Ovary (tissue), 9 donors: ENCODE measurements around the gene RIOX2. TPM values are rescaled to one million over a fixed set of nuclear protein-coding genes. Genes with fewer than 3 reads are reported as not detected.

Source experiments
- DNase-seq, 5 donors: peaks; one replicate each; pipeline ENCODE4 v3.0.0-alpha.2; 2019 to 2020
- H3K27ac ChIP-seq, 2 donors: fragments of 200-600 bp; one replicate each; pipeline versions ENCODE4 v1.5.1 to v1.8.0; 2019 to 2022
- H3K27me3 ChIP-seq: fragments of 200-600 bp; one replicate; pipeline ENCODE4 v1.8.0; 2022
- H3K36me3 ChIP-seq: fragments of 200-600 bp; sonication (generic); one replicate; pipeline ENCODE4 v1.5.1; 2019
- H3K4me1 ChIP-seq: one replicate; pipeline ENCODE4 v1.8.1; 2013; ENCODE audit warnings: mild to moderate bottlenecking, moderate library complexity; ENCODE audit not compliant: insufficient read depth
- H3K4me3 ChIP-seq: fragments of 200-600 bp; sonication (generic); one replicate; pipeline ENCODE4 v1.5.1; 2017
- H3K9me3 ChIP-seq, 2 donors: fragments of 200-600 bp in 1 of 2; sonication (generic) in 1 of 2; one replicate each; pipeline versions ENCODE4 v1.5.1 to v1.8.1; 2013 to 2019; ENCODE audit warnings: mild to moderate bottlenecking in 1 of 2, moderate library complexity in 1 of 2
- EP300 ChIP-seq: sonication (generic); formaldehyde crosslinking; IDR thresholded peaks from one replicate; pipeline ENCODE4 v1.6.1; 2017; ENCODE audit warnings: antibody characterized with exemption
- POLR2A ChIP-seq: fragments of 450-650 bp; IDR thresholded peaks from one replicate; pipeline ENCODE4 v1.6.1; 2017; ENCODE audit warnings: antibody characterized with exemption, mild to moderate bottlenecking, moderate library complexity
- WGBS, 3 donors: extraction: QIAGEN DNeasy Blood & Tissue Kit in 1 of 3; methylation state at CpG; one replicate each; pipeline versions ENCODE4 v1.1.5 to v1.1.7; 2013 to 2017; 5-methylcytosine and 5-hydroxymethylcytosine counted together
- intact Hi-C, 4 donors: fragments of 100-400 bp; cut with DNase I; formaldehyde crosslinking; loops; one replicate each; pipeline versions ENCODE4 v1.11.0 to v1.15.1; 2022 to 2023
- polyA plus RNA-seq, 2 donors: library from polyadenylated mRNA; stranded (reverse); fragments of 200-250 nt in 1 of 2; fragments of 350-450 nt in 1 of 2; fragmentation: Illumina TruSeq in 1 of 2; extraction: RNeasy Lipid Tissue Mini Kit (QIAGEN cat#74804) in 1 of 2; gene quantifications; one replicate each; pipeline ENCODE4 v1.2.3, GENCODE V29; 2013 to 2014
- total RNA-seq, 7 donors: library from RNA; depleted of rRNA in 2 of 7; stranded (reverse); fragments of >200 nt in 2 of 7; fragmentation: NEBNext Ultra II Directional in 3 of 7; extraction: Animal tissue kit (Norgen Biotek cat#: 25700) in 3 of 7; gene quantifications; one replicate each; pipeline versions ENCODE4 v1.1.0 to v1.2.4, GENCODE V29; 2016 to 2023
- TF ChIP-seq, protein P1 (sequence below), 3 donors: fragments of 450-650 bp in 2 of 3; fragments of 200-600 bp in 1 of 3; IDR thresholded peaks; one replicate each; pipeline versions ENCODE4 v1.5.1 to v1.8.0; 2016 to 2022; ENCODE audit warnings: antibody characterized with exemption in 3 of 3, mild to moderate bottlenecking in 1 of 3
- donor health status: DM: no; HTN: no; CAD: no; lungs with moderate emphysema.
- donor health status: DM: no; HTN: no; CAD: no.
- donor health status: Bipolar disorder and iron deficiency.
- donor health status: DM: yes; HTN: yes; CAD: no.
- donor health status: DM: no; HTN: no; CAD: no.
- donor health status: DM: yes; HTN: yes; CAD: no.

RIOX2 gene
- total and polyA plus RNA-seq, 9 donors, result 10.3 to 36.7 (median 22.7) TPM

DNA sequence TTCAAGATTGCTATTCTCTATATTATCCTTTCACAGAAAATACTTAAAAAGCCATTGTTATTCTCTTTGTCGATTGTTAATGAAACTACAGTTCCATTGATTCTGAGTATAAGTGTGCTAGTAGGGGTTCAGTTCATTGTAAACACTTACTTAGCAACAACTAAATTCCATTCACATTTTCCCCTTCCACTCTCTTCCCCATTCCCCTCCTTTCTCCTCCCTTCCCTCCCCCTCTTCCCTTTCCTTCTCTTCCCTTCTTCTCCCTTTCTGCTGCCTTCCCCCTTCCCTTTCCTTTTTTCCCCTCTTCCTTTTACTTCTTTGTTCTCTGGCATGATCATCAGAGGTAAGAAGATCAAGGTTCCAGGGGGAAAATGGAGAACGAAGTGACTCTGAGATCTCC lies 21.3 kb upstream of the RIOX2 start:
- Histone ChIP-seq H3K36me3 (no peaks in the 10 kb centered on the region), H3K27ac (no peak overlapping the region), H3K4me3 (no peak overlapping the region), H3K27me3 (no peaks in the 10 kb centered on the region), H3K4me1 (no peaks in the 10 kb centered on the region), H3K9me3 (no peaks in the 10 kb centered on the region)
- TF ChIP-seq EP300 (no peak), POLR2A (no peak)
- TF ChIP-seq, protein P1, sequence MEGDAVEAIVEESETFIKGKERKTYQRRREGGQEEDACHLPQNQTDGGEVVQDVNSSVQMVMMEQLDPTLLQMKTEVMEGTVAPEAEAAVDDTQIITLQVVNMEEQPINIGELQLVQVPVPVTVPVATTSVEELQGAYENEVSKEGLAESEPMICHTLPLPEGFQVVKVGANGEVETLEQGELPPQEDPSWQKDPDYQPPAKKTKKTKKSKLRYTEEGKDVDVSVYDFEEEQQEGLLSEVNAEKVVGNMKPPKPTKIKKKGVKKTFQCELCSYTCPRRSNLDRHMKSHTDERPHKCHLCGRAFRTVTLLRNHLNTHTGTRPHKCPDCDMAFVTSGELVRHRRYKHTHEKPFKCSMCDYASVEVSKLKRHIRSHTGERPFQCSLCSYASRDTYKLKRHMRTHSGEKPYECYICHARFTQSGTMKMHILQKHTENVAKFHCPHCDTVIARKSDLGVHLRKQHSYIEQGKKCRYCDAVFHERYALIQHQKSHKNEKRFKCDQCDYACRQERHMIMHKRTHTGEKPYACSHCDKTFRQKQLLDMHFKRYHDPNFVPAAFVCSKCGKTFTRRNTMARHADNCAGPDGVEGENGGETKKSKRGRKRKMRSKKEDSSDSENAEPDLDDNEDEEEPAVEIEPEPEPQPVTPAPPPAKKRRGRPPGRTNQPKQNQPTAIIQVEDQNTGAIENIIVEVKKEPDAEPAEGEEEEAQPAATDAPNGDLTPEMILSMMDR (IDR thresholded peaks at IDR 0.05), result no peak
- no peak for DNase-seq
- 74 to 79% (median 77%) methylated on average over 2 of the region's 2 CpGs for WGBS, 3 donors
- intact Hi-C loops, result no loop called here

DNA sequence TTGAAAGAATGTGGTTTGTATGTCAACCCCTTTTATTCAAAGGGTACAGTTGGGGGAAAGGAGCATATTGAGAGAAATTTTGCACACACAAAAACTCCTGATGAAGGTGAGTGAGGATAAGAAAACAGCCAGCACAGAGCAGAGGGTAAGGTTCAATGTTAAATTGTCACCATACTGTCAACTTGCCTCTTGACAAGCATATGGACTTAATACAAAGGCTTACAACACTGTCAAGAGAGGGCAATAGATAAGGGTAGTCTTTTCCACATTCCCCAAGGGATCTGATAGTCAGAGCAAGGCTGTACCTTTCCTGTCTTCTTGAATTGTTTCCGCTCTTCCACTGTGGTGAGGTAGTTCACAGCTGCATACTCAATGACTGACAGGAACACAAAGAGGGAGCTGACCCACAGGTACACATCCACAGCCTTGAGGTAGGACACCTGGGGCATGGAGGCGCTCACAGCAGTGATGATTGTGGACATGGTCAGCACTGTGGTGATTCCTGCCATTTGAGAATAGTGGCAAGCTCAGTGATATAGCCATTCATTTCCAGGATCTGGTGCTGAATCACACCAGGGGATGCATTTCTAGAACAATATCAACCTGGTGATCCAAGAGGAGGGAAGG lies 20.4 kb upstream of the RIOX2 start:
- Histone ChIP-seq H3K36me3 (no peaks in the 10 kb centered on the region), H3K4me1 (no peaks in the 10 kb centered on the region), H3K9me3 (no peaks in the 10 kb centered on the region), H3K27ac (no peak overlapping the region), H3K4me3 (no peak overlapping the region), H3K27me3 (no peaks in the 10 kb centered on the region)
- intact Hi-C loops, result no loop called here
- TF ChIP-seq POLR2A (no peak), EP300 (no peak)
- TF ChIP-seq, protein P1 (IDR thresholded peaks at IDR 0.05), result no peak
- 93 to 97% (median 93%) methylated on average over 2 of the region's 2 CpGs for WGBS, 3 donors
- DNase-seq, result no peak

DNA sequence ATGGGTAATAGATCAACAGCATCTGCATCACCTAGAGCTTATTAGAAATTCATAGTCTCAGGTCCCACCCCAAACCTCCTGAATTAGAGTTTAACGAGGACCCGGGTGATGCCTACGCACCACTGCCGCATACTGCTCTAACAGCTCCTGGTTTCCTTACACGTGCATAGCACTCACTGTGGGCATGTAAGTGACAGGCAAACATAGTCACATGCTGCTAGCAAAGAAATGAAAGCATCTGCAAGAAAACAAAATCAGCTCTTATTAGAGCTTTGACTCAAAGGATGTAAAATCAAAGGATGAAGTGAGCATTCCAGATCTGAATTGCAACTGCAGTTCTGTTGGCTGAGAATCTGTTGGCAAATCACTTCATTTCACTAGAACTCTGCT lies 19.1 kb upstream of the RIOX2 start:
- Histone ChIP-seq H3K36me3 (no peaks in the 10 kb centered on the region), H3K27me3 (no peaks in the 10 kb centered on the region), H3K9me3 (no peaks in the 10 kb centered on the region), H3K4me1 (no peaks in the 10 kb centered on the region), H3K4me3 (no peak overlapping the region), H3K27ac (no peak overlapping the region)
- DNase-seq, result no peak
- 32 to 52% (median 35%) methylated on average over 5 of the region's 5 CpGs for WGBS, 3 donors
- intact Hi-C loops, result no loop called here
- TF ChIP-seq POLR2A (no peak), EP300 (no peak)
- TF ChIP-seq, protein P1 (IDR thresholded peaks at IDR 0.05), result no peak

DNA sequence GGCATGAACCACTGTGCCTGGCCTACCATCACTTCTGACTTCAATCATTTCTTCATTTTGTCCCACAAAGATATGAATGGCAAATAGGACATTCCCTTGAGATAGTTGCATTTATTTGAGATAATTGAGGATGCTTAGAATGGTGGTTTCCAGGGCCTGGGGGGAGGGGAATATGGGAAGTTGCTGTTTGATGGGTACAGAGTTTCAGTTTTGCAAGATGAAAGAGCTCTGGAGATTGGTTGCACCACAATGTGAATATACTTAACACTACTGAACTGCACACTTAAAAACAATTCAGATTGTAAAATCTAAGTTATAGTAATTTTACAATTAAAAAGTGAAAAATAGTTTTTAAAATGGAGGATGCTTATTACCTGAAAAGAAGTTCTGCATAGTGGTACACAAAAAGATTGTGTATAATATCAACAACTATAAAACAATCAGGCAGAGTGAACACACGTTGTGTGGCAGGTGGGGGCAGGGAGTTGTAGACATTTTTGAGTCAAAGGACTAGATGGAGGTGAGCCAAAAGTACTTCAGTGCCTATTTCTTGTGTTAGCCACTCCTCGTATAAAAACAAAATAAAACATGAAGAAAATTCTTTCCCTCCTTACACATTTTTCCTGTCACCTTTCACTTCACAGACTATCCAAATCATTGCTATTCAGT lies 18.5 kb upstream of the RIOX2 start:
- DNase-seq, result no peak
- intact Hi-C loops, result no loop called here
- no peak overlapping the region for H3K4me3 ChIP-seq
- H3K9me3 ChIP-seq, result no peaks in the 10 kb centered on the region
- no peak for TF ChIP-seq POLR2A
- TF ChIP-seq, protein P1 (IDR thresholded peaks at IDR 0.05), result no peak
- no peak for TF ChIP-seq EP300
- H3K4me1 ChIP-seq, result no peaks in the 10 kb centered on the region
- no peaks in the 10 kb centered on the region for H3K36me3 ChIP-seq
- H3K27ac ChIP-seq, result no peak overlapping the region
- WGBS, 3 donors, result 10 to 18% (median 12%) methylated on average over 2 of the region's 2 CpGs
- no peaks in the 10 kb centered on the region for H3K27me3 ChIP-seq
